Hepatocyte (in vitro differentiated cells): ENCODE measurements around the gene FCHO1.

Source experiments
- CTCF ChIP-seq: fragments of 200-600 bp; sonication (generic); IDR thresholded peaks from 2 replicates; pipeline ENCODE4 v1.5.1; 2016; ENCODE audit warnings: antibody characterized with exemption, mild to moderate bottlenecking; ENCODE audit not compliant: poor library complexity
- EZH2 ChIP-seq: fragments of 200-600 bp; sonication (generic); IDR thresholded peaks from 2 replicates; pipeline ENCODE4 v1.6.1; 2016; ENCODE audit warnings: antibody characterized with exemption, mild to moderate bottlenecking, borderline replicate concordance
- EZH2phosphoT487 ChIP-seq: fragments of 200-600 bp; sonication (generic); IDR thresholded peaks from one replicate; pipeline ENCODE4 v1.6.1; 2018; ENCODE audit warnings: antibody characterized with exemption, mild to moderate bottlenecking, low read depth, moderate library complexity; ENCODE audit not compliant: unreplicated experiment, severe bottlenecking

- TF ChIP-seq CTCF = no peak
- TF ChIP-seq EZH2phosphoT487 = no peak
- no peak for TF ChIP-seq EZH2
These were observed 2.7 kb downstream of the FCHO1 start for GRCh38 chr19:17753976-17754375.
